Measurements from ENCODE around the gene CFAP299. TPM values are rescaled to one million over a fixed set of nuclear protein-coding genes. Genes with fewer than 3 reads are reported as not detected.

The CFAP299 gene
- total and polyA plus RNA-seq, 2 of the 13 experiments (the other 11 are each of a cell fraction or from before 2014, with no cell fraction given): not detected

GRCh38 chr4:80585542-80585941, 250.0 kb downstream of the CFAP299 start (continued):
- TF ChIP-seq ZNF562 (CRISPR knock-in tag; IDR thresholded peaks at IDR 0.05; ENCODE audit: borderline replicate concordance): no peak

GRCh38 chr4:80586716-80587115, 251.2 kb downstream of the CFAP299 start:
- H3K79me2 ChIP-seq (ENCODE audit: insufficient read depth, low read length): no peaks in the 10 kb centered on the region
- ATAC-seq (no peak), DNase-seq (ENCODE audit: low spot score) (no peak), FAIRE-seq (no peak)
- H3K9ac ChIP-seq (ENCODE audit: insufficient read depth, low read depth, low read length): no peak overlapping the region
- no peaks in the 10 kb centered on the region for H3K36me3 ChIP-seq (replicated peaks in 1 of 2; ENCODE audit: control insufficient read depth in 1 of 2, insufficient read depth in 2 of 2, low read length in 2 of 2)
- H3K27me3 ChIP-seq (ENCODE audit: control insufficient read depth in 1 of 2, insufficient read depth in 2 of 2, low read length in 2 of 2): no peaks in the 10 kb centered on the region
- H3K9me3 ChIP-seq (ENCODE audit: low read length): no peaks in the 10 kb centered on the region
- intact Hi-C loops (cut with micrococcal nuclease; ENCODE audit: unreplicated experiment): no loop called here
- ChIA-PET CTCF (ENCODE audit: low intra/inter-chr PET ratio, low total read pairs) (no interaction called here), POLR2A (no interaction called here)
- H2AFZ ChIP-seq (ENCODE audit: low read length): no peak overlapping the region
- H3K27ac ChIP-seq (ENCODE audit: extremely low read length, insufficient read depth, low read length): no peak overlapping the region
- BruUV-seq (replicated peaks): no TSS peak
- H3K4me2 ChIP-seq (ENCODE audit: low read depth, low read length): no peak overlapping the region
- H3K4me1 ChIP-seq (ENCODE audit: insufficient read depth, low read length): no peaks in the 10 kb centered on the region
- in situ Hi-C loops (cut with HindIII; ENCODE audit: extremely low pct_ligation_motif_present, low pct_unique_long_range_greater_than_20kb): no loop called here
- no peaks in the 10 kb centered on the region for H4K20me1 ChIP-seq (ENCODE audit: insufficient read depth, low read length)
- no peak overlapping the region for H3K4me3 ChIP-seq (replicated peaks in 1 of 3; ENCODE audit: insufficient read depth in 1 of 3, low read depth in 2 of 3, low read length in 3 of 3)
- 2% methylated on average over 2 of the region's 2 CpGs for WGBS (ENCODE audit: low lambda C conversion rate)
- TF ChIP-seq ARNTL (CRISPR knock-in tag; IDR thresholded peaks at IDR 0.05) (no peak), ZMYM2 (CRISPR knock-in tag; IDR thresholded peaks at IDR 0.05) (no peak), SIX4 (CRISPR knock-in tag; IDR thresholded peaks at IDR 0.05) (no peak), ZNF674 (CRISPR knock-in tag; IDR thresholded peaks at IDR 0.05; ENCODE audit: low read depth) (no peak), ZGPAT (CRISPR knock-in tag; IDR thresholded peaks at IDR 0.05) (no peak), HNF1B (CRISPR knock-in tag; IDR thresholded peaks at IDR 0.05) (no peak), ZNF740 (CRISPR knock-in tag; IDR thresholded peaks at IDR 0.05) (no peak), FOXM1 (CRISPR knock-in tag; IDR thresholded peaks at IDR 0.05) (no peak), HMGXB3 (CRISPR knock-in tag; IDR thresholded peaks at IDR 0.05; ENCODE audit: borderline replicate concordance) (no peak), ATF6 (CRISPR knock-in tag; conservative IDR thresholded peaks at IDR 0.05) (no peak), GPBP1L1 (CRISPR knock-in tag; IDR thresholded peaks at IDR 0.05) (no peak)

All from HepG2 (cell line).